GM19238 (cell line): ENCODE results near the gene ANKRD23.

ENCODE experiments used
- DNase-seq: peaks from one replicate; pipeline ENCODE4 v3.0.0; 2011; ENCODE audit warnings: low spot score; ENCODE audit not compliant: insufficient read length

Gene ANKRD23

DNA sequence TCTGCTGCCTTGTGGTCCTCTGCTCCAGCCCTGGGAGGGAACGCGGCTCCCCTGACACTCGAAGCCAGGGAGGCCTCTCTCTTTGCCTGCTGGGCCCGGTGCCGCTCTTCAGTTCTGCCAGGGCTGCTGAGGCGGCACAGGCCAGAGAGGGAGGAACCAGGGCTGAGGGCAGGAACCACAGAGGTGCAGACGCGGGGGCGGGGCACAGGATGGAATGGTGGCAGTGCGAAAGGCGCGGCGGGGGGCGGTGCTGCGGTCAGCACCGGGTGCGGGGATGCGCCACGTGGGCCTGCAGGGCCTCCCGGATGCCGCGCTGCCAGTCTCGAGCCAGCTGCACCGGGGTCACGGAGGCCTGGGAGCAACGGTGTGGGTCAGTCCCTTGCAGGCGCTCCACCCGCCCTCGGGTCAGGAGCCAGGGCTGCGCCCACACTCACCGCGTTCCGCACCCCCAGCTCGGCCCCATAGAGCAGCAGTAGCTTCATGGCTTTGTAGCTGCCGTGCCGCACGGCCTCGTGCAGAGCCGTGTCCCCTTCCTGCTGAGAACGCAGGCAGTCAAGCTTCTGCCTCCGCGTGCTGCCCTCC is 4.4 kb downstream of the ANKRD23 start:
- DNase-seq, result peak; percentile 45

DNA sequence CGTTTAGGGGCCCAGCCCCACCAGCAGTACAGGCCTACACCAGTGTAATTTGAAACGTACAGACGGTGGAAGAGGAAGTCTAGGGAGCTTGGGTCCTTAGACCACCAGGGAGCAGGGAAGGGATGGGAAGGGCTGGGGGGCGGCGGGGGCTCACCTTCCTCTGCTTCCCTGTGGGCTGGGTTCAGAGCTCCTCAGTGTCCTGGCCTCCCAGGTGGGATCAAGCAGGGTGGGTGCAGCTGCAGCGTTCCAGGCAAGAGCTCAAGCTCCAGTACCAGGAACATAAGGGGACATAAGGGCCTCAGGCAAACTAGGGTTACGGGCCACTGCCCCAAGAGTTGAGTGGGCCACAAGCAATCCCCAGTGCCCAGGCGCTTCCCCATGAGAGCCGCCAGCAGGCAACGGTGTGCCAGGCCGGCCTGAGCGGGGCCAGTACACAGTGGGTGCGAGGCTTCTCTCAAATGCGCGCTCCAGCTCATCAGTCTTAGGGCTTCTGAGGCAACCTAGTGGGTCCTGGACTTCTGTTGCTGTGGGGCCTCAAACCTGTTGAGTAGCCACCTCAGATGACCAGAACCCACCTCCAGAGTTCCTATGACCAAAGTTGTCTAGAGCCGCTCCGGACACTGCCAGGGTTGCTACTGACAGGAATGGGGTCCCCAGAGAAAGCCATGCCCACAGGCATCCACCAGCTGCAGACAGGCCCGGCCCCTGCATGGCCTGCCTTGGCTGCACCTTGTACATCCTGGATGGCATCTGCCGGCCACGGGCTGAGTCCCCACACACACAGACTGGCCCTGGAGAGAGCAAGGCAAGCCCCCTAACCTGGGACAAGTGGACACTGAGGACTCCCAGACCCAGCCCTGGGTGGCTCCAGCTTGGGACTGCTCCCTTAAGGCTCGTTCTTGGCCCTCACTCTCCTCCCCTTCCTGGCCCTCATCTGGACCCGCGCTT is 5.2 kb downstream of the ANKRD23 start:
- no peak for DNase-seq

DNA sequence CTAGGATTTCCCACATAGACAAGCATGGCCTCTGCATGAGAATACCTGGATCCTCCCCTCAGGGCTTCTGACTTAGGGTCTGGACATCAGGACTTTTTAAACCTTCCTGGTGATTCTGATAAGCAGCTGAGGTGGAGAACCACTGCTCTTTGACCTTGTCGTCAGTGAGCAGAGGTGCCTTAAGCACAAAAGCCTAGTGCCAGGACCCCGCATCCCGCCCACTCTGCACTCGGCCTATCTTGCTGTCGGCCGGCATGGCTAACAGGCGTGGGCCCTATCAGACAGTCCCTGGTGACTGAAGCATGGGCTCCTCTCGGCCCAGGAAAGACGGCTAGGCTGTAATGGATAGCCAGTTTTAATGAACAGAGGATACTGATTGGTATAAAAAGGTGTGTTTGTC is 6.2 kb downstream of the ANKRD23 start:
- DNase-seq, result no peak

DNA sequence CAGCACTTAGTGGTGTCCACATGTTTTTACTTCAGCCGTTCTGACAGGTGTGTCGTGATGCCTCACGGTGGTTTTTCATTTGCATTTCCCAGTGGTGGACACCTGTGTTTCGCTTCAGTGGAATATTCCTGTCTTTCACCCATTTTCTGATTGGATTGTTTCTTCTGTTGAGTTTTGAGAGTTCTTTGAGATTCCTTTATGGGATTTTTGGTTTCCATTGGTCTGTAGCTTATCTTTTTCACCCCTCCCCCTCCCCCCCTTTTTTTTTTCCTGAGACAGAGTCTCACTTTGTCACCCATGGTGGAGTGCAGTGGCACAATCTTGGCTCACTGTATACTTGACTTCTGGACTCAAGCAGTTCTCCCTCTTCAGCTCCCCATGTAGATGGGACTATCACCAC is 8.0 kb downstream of the ANKRD23 start:
- DNase-seq, result no peak

DNA sequence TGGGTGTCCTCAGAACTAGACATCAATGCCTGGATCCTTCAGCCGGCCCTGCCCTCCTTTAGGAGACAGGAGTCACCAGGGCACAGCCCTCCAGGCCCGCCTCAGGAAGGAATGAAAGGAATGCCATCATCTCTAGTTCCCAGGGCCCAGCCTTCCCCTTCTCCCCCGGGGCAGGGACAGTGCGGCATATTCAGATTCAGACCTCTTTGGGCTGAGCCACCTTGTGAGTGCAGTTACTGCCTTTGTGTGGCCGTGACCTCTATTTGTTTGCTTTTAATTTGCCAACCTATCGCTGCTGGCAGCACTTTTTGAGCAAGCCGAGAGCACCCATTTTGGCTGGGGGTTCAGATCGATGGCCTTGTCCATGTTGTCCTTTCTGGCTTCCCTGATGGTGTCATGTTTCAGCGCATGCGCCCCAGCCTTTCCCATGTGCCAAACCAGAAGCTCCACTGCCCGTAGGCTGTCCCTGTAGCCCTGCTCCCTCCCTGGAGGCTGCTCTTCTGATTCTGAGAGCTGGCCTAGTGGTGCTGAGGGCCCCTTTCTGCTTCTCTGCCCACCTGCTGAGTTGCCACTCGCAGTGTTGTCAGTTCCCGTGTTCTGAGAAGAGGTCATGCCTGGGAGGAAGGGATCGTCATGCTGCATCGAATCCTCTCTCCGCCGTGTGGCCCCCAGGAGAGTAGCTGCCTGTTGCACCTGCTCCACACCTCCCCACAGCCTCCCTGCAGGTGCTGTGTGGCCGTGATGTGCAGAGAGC is 10.9 kb downstream of the ANKRD23 start:
- DNase-seq, result no peak

DNA sequence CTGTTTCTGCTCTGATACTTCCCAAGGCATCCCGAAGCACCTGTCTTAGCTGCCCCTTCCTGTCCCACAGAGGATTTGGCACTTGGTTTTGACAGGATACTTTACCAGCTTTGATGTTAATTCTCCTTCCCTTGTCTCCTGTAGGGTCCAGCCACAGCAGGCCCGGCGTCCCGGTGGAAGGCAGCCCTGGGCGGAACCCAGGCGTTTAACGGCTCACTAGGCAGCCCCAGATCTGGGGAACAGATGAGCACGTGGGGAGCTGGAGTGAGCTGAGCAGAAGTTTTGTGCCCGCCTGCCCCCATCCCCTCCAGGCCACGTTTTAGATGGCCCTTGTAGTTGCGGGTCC is 11.4 kb downstream of the ANKRD23 start:
- no peak for DNase-seq

GRCh38 chr2:96831679-96832078 is 12.1 kb downstream of the ANKRD23 start:
- DNase-seq, result no peak

DNA sequence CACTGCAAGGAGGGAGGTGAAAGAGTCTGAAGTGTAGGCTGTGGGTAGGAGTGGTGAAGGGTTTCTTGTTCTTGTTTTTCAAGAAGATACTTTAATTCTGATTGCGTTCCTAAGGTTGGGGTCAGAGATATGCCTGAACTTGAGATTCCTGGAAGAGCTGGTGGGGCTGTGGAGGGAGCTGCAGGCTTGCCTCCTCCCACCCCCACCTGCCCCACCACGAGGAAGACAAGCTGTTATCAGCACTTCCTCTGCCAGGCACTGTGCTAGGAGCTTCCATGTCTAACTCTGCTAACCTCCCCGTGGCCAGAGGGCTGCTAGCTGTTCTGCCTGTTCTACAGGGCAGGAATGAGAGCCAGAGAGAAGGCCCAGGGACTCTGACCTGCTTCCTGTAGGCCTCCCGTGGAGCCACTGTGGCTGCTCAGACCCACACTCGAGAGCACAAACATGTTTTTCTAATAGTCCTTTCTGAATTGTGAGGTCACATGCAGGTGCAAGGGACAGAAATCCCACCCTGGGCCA is 13.7 kb downstream of the ANKRD23 start:
- DNase-seq, result no peak

GRCh38 chr2:96828874-96829273 is 14.9 kb downstream of the ANKRD23 start:
- DNase-seq, result no peak

GRCh38 chr2:96828436-96828835 is 15.4 kb downstream of the ANKRD23 start:
- no peak for DNase-seq

DNA sequence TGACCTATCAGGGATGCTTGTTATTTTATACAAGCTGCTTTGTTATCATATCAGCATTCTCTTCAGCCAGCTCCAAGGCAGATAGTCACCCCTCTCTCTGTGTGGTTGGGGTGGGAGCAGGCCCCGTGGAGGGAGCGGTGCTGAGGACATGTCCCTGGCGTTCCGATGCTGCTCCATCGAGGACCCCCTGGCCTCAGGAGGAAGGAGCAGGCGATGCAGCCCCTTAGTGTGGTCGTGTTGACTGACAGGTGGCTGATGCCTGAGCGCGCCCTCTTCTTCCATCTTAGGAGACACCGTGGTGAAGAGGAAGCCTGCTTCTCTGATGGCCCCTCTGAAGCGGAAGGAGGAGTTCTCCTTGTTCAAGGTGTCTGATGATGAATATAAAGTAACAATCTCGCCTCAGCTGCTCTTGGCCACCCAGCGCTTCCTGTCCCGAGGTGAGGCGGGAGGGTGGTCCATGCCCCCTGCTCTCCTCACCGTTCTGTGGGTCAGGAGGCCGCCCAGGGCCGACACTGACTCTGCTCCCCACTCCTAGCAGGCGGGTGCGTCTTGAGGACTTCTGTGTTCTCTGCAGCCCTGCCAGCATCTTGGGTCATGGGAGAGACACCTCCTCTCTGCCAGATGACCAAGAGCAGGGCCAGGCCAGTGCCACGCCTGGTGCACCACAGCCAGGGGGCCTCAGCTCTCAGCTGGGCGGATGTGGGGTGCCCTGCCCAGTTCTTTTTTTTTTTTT is 17.1 kb downstream of the ANKRD23 start:
- no peak for DNase-seq

- DNase-seq, result no peak
Observed at GRCh38 chr2:96825057-96825456, 18.8 kb downstream of the ANKRD23 start.

DNA sequence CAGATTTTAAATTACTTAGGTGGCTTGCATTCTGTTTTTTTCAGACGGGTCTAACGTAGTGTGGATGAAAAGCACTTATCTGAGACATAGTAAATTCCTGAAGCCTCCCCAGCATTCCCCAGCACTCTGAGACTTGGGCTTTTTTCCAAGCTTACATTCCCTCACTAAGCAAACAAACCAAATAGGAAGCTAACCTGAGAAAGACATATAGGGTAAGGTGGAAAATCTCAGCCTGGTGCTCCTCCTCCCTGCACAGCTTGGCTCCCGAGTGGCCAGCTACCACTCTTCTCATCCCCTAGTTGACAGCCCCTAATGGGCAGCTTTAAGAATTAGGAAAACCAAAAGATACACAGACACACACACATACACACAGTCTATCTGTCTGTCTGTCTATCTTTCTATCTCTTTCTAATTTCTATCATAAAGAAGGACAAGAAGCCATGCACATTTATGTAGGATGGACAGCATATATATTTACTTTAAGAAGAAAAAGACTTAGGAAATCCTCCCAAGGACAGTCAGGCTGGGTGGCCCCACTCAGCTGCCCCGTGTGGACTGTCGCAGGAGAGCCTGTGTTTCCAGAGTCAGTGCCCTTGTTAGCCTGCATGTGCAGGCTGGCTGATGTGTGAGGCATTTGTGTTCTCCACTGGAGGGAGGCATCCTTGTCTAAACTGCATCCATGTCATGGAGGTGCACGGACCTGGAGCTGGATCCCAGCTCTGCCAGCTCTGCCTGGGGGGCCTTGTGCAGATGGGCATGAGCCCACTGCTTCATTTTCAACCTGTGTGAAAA is 19.5 kb downstream of the ANKRD23 start:
- DNase-seq, result no peak

- DNase-seq, result no peak
Observed at GRCh38 chr2:96823198-96823597, 20.6 kb downstream of the ANKRD23 start.

DNA sequence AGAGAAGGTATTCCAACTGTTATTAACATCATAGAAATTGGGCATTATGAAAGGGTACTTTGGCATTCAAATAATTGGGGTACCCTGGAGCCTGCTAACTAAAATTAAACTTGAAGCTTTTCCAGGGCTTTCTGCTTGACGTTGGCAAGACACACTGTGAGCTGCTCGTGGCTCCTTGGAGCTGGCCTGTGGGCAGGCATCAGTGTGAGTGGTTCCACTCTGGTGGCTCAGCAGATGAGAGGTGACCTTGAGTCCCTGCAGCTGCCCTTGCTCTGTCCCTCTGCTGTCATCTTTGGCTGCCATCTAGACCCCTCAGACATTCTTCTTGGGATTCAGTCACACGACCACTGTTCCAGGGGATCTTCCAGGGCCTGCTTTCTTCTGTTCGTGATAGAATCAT is 21.0 kb downstream of the ANKRD23 start:
- DNase-seq, result no peak

- no peak for DNase-seq
Observed at GRCh38 chr2:96821113-96821675, 22.6 kb downstream of the ANKRD23 start.

DNA sequence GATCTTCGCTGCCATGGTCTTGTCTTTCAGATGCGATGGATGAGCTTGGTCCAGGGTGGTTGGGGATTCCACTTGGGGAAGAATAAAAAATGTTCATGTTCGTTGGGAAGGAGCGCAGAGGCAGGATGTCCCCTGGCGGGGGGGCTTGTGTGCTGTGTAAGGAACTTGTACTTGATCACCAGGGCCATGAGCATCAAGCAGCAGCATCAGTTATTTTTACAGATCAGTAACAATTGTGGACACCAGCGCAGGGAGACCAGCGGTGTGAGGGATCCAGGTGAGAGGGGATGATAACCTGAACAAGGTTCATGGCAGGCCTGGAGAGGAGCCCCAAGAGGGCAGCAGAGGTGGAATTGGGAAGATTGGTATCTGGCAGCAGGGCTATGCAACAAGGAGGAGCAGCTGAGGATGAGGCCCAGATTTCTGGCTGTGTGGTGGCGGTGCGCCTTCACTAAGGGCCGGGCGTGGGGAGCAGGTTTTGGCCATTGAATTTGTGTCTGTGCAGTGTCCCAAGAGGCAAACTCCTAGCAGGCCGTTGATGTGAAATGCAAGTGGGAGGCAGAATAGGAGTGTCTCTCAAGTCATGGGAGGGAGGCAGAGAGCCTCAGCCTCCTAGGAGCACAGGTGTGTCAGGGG is 23.8 kb downstream of the ANKRD23 start:
- DNase-seq, result no peak

GRCh38 chr2:96819128-96819875 is 24.5 kb downstream of the ANKRD23 start:
- DNase-seq, result no peak

- no peak for DNase-seq
Observed at GRCh38 chr2:96817882-96818281, 25.9 kb downstream of the ANKRD23 start.
